ENCODE data around the gene CLDN14.

- TF ChIP-seq POLR2A (IDR thresholded peaks at IDR 0.05), result no peak
- TF ChIP-seq, protein P1, sequence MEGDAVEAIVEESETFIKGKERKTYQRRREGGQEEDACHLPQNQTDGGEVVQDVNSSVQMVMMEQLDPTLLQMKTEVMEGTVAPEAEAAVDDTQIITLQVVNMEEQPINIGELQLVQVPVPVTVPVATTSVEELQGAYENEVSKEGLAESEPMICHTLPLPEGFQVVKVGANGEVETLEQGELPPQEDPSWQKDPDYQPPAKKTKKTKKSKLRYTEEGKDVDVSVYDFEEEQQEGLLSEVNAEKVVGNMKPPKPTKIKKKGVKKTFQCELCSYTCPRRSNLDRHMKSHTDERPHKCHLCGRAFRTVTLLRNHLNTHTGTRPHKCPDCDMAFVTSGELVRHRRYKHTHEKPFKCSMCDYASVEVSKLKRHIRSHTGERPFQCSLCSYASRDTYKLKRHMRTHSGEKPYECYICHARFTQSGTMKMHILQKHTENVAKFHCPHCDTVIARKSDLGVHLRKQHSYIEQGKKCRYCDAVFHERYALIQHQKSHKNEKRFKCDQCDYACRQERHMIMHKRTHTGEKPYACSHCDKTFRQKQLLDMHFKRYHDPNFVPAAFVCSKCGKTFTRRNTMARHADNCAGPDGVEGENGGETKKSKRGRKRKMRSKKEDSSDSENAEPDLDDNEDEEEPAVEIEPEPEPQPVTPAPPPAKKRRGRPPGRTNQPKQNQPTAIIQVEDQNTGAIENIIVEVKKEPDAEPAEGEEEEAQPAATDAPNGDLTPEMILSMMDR (IDR thresholded peaks at IDR 0.05), result no peak
Measured at GRCh38 chr21:36423771-36424433, 56.0 kb downstream of the CLDN14 start.

Data from thyroid gland (tissue), 4 donors.